CD4-positive, alpha-beta T cell treated with Interferon gamma for 1 hour (primary cell): Measurements from ENCODE around the gene AP1S1.
"Not testable (repeated sequence)": the region's sequence is repeated elsewhere in the genome, so short reads cannot be mapped to it uniquely, and the experiment has no call there.

ENCODE experiments used
- DNase-seq: peaks from one replicate; pipeline ENCODE4 v3.0.0-alpha.2; 2020

AP1S1 gene

DNA sequence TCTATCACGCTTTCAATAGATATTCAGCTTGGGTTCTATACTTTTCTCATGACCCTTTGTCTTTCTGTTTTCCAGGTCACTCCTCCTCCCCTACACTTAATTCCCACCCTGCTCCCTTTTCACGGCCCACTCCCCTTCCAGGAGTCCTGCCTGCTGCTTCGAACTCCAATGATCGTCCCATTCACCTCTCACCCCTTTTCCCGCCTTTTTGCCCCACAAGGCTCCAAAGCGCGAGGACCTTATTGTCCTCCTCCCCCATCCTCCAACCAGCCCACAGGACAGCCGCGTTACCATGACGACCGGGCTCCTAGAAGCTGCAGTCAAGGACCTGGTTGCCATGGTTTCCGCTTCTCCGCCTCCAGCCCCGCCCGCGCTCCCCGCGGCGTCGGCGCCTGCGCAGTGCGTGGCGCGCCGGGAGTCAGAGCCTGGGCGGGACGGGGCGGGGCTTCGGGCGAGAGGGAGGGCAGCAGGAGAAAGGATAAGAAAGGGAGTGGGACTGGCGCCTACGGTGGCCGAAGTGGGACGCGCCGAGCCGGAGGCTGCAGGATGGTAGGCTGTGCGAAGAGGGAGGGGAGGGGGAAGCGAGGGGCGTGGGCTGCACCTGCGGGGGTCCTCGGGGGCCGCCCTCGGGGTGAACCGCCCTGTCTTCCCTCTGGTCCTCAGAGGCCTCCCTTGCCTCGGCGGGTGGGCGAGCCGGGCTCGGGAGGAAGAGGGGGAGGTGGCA is at the start of gene AP1S1:
AP1S1 (plus strand) TSS at position 508 of the 724 bp plus-strand sequence; CDS start at position 547, 39 bp downstream.
- peak; percentile 96 for DNase-seq

DNA sequence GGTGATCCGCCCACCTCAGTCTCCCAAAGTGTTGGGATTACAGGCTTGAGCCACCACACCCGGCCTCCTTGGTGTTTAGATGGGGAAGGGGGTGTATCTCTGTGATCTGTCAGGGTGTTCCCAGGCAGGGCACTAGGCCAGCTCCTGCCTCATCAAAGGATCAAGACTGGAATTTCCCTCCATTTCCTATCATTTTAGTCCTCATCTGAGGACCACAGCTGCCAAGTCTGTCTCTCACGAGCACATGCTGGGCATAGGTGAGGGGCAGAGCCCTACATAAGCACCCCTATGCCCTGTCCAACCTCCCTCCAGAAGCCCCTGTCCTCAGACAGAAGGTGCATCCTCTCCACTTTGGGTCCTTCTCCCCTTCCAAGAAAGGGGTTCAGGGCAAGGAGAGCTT is 49.5 kb upstream of the AP1S1 start:
- no peak for DNase-seq

DNA sequence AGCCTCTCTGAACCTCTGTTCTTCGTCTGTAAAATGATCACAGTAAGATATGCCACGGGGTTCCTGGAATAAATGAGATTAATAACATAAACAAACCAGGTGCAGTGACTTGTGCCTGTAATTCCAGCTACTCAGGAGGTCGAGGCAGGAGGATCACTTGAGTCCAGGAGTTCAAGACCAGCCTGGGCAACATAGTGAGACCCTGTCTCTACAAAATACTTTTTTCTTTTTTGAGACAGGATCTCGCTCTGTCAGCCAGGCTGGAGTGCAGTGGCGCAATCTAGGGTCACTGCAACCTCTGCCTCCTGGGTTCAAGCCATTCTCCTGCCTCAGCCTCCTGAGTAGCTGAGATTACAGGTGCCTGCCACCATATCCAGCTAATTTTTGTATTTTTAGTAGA is 49.0 kb upstream of the AP1S1 start:
- DNase-seq: not testable (repeated sequence)

DNA sequence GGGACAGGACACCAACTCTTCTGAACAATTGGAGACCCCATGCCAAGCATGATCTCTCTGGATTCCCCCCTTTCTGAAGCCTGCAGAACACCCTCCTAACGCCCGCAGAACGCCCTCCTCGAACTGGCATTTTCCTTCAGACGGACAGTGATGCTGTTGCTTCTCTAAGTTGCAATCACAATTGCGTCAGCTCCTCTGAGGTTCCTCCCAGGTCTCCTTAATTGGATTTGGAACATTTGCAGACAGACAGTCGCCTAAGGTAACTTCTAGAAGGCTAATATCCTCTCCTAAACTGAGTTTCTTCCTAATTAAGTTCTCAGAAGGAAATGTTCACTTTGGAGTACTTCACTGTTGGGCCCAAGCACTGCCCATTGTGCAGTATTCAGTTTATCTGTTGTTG is 47.9 kb upstream of the AP1S1 start:
- DNase-seq: no peak

DNA sequence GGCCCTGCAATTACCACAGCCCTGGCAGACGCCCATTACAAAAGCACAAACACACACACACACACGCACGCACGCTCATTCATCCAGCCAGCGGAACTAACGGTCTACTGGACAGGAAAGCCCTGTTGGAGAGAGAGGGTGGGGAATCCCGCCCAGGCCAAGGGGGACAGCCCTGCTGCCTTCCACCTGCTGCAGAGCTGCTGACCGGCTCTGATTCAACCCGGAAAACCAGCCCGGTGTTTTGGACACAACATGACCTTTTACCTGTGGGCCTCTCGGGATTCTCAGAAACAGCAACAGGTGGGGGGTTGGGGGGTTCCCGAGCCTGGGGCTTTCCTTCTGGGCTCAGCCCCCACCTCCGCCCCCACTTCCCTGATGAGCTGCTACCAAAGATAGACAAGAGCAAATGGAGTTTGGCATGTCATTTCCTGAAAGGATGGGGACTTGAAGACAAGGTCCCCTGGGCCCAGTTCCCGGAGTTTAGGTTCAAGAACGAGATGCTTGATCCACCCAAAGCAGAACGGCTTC is 45.9 kb upstream of the AP1S1 start:
- peak; percentile 36 for DNase-seq

DNA sequence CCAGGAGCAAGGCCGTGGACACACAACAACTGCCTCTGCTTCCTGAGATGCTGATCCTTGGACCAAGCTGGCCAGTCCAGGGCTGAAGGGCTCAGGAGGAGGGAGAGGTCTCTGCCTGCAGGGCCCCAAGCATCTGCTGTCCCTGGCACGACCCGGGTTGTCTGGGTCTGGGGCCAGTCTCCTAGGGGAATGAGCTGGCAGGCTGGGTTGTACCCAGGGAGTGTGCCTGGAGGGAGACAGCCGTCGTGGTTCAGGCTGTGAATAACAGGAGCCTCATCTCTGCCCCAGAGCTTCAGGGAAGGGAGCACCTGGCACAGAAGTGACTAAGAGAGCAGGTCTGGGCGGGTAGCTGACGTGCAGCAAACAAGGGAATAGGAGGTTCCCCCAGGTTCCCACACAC is 45.3 kb upstream of the AP1S1 start:
- DNase-seq: no peak

DNA sequence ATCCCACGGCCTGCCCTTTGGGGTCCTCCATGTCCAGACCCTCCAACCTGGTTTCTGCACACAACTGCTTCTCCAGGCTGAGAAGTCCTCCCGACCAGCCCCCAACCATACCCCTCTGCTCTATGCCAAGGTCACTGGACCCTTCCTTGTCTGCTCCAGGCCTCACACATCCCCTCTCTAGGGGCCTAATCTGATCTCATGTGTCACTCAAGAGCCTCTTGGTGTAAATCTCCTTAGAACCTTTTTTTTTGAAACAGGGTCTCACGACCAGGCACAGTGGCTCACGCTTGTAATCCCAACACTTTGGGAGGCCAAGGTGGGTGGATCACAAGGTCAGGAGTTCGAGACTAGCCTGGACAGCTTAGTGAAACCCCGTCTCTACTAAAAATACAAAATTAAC is 44.9 kb upstream of the AP1S1 start:
- DNase-seq: no peak

DNA sequence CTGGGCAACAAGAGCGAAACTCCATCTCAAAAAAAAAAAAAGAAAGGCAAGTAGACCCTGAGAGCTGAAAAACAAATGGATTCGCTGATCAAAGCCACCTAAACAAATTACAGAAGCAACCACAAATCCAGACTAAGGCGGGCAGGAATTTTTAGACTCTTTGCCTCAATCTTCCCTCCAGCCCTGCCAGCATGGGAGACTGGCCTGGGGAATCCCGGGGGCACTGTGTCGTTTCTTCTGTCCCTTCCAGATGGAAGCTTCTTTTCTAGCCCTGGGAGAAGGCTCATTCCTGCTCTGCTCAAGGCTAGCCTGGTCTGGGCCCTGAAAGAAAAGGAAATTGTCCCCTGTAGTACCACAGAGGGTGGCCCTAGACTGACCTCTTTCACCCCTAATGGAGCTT is 43.0 kb upstream of the AP1S1 start:
- DNase-seq: no peak

DNA sequence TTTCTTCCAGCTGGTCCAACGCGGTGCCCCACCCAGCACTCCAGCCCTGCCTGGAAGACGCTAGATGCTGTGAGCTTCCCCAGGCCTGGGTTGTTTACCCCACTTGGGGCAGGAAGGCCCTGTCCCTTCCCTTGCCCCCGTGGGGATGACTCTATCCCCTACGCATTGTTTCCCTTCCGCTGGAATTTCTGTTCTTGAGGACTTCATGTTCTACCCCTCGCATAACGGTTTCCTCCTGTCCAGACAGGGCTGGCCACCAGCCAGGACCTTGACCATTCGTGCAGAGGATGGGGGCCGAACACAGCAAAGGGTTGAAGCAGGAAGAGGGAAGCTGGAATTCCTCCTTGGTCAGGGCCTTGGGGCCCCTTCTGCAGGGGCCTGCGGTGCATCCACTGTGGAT is 42.0 kb upstream of the AP1S1 start:
- DNase-seq: no peak

DNA sequence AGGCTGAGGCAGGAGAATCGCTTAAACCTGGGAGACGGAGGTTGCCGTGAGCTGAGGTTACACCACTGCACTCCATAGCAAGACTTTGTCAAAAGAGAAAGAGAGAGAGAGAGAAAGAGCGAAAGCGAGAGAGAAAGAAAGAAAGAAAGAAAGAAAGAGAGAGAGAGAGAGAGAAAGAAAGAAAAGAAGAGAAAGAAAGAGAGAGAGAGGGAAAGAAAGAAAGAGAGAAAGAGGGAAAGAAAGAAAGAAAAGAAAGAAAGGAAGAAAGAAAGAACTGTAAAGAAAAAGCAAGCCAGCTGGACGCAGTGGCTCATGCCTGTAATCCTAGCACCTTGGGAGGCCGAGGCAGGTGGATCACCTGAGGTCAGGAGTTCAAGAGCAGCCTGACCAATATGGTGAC is 41.1 kb upstream of the AP1S1 start:
- not testable (repeated sequence) for DNase-seq

DNA sequence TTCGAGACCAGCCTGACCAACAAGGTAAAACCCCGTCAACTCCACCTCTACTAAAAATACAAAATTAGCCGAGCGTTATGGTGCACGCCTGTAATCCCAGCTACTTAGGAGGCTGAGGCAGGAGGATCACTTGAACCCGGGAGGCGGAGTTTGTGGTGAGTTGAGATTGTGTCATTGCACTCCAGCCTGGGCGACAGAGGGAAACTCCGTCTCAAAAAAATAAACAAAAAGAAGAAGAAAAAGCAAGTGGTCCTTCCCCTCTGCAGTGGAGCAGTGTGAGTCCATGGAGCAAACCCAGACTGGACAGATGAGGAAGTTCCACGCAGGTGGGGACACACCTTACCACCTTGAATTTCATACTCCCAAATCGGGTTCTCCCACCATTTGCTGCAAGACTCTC is 40.4 kb upstream of the AP1S1 start:
- no peak for DNase-seq

DNA sequence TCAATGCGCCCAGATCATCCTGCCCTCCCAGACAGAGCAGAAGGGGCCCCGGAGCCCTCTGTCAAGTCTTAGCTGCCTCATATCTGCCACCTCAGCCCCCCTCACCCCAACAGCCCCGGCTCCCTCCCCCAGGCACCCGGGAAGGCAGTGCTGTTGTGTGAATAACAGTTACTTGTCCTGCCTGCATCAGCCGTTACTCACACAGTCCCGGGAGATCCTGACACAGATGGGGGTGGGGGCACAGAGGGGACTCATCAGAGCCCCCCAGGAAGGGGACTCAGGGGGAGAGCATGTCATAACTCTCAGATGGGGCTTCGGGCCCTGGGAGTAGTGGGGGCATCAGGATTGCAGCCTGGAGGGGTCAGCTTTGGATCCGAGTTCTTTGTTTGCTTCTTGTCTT is 39.8 kb upstream of the AP1S1 start:
- DNase-seq: no peak

DNA sequence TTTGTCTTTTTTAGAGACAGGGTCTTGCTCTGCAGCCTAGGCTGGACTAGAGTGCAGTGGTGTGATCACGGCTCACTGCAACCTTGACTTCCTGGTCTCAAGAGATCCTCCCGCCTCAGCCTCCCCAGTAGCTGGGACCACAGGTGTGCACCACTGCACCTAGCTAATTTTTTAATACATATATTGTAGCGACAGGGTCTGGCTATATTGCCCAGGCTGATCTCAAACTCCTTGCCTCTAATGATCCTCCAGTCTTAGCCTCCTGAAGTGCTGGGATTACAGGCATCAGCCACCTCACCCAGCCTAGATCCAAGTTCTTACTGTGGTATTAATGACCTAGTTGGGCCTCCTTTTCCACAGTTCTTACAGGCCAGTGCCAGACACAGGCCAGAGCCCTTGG is 39.1 kb upstream of the AP1S1 start:
- no peak for DNase-seq

DNA sequence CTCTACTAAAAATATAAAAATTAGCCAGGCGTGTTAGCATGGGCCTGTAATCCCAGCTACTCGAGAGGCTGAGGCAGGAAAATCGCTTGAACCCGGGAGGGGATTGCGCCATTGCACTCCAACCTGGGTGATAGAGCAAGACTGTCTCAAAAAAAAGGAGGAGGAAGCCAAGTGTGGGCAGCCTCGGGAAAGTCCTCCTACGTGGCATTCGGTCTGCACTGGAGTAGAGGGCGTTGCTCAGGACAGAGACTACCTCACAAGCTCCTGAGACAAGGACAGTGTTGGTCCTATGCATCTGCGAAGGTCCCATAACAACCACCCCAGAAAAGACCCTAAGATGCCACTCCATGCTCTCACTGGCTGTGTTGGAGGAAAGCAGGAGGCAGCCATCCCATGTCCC is 37.4 kb upstream of the AP1S1 start:
- DNase-seq: no peak

DNA sequence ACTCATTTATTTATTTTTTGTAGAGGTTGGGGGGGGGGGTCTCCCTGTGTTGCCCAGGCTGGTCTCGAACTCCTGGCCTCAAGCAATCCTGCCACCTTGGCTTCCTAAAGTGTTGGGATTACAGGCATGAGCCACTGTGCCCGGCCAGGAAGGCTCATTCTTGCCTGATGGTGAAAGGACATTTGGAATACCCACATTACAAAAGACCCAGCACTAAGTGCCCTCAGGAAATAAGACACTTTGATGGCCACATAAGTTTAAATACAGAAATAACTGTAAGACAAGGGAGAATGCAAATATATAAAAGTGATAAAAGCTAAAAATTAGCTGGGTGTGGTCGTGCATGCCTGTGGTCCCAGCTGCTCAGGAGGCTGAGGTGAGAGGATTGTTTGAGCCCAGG is 35.4 kb upstream of the AP1S1 start:
- no peak for DNase-seq

DNA sequence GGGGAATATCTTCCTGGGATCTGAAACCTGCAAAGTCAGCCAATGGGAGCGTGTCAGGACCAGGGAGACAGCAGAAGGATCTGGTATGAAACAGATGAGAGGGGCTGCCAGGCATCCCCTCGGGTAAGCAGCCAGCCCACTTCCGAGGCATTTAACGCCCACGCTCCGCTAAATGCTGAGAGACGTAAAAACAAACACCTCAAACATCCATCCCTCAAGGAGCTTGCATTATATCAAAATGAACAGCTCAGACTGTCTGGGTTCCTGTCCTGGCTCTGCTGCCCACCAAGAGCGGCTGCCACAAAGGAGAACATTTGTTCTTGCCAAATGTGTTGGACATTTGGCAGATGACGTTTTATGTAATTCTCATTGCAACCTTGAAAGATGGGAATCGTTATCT is 34.4 kb upstream of the AP1S1 start:
- DNase-seq: no peak

DNA sequence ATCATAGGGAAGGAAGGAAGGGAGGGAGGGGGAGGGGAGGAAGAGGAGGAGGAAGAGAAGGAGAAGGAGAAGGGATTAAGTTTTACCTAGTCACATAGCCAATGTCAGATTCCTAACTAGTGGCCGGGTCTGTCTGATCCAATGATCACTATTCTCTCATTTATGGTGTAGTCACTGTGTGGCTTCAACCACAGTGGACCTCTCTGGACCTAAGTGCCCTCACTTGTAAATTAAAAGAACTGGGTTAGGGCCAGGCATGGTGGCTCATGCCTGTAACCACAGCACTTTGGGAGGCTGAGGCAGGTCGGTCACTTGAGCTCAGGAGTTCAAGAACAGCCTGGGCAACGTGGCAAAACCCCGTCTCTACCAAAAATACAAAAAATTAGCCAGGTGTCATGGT is 34.0 kb upstream of the AP1S1 start:
- DNase-seq: no peak

DNA sequence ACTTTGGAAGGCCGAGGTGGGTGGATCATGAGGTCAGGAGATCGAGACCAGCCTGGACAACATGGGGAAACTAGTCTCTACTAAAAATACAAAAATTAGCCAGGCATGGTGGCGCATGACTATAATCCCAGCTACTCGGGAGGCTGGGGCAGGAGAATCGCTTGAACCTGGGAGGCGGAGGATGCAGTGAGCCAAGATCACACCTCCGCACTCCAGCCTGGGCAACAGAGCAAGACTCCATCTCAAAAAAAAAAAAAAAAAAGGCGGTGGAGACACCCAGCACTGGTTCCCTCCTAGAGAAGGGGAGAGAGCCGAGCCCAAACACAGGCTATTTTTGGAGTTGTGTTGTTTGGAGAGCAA is 32.7 kb upstream of the AP1S1 start:
- DNase-seq: not testable (repeated sequence)

DNA sequence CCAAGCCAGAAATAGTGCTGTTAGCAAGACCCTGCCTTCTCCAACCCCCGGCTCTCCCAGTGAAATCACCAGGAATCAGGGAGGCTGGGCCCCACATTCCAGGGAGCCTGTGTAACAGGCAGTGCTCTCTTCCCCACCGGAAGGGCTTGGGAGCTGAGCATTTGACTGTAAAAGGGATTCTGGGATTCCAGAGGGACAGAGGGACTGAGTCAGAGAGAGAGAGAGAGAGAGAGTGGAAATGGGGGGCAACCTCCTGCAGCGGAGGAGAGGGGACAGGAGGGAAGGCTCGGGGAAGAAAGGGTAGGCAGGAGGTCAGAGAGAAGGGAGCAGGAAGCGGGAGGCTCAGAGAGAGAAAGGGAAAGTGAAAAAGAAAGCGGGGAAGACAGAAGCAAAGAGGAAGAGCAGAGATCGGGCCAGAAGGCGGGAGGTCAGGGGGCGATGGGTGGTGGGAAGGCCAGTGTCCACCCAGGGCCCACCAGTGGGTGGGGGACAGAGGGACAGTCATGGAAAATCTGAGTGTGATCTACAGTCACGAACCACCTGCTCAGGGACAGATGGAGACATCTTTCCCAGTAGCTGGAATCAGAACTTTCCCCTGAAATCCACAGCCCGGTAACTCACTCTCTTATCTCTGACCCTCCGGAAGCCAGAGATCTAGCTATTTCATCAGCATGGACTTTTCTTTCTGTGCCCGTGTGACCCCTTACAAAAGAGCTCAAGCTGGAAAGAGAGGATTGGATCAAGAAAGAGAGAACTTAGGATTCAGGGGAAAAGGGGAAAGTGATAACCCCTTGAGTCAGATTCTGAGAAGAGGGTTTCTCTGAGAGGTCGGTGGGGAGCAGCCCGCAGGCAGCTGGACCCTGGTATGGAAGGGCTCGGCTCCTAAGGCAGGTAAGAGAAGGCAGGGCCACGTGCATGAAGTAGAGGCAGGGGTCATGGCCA is 32.0 kb upstream of the AP1S1 start:
- no peak for DNase-seq

DNA sequence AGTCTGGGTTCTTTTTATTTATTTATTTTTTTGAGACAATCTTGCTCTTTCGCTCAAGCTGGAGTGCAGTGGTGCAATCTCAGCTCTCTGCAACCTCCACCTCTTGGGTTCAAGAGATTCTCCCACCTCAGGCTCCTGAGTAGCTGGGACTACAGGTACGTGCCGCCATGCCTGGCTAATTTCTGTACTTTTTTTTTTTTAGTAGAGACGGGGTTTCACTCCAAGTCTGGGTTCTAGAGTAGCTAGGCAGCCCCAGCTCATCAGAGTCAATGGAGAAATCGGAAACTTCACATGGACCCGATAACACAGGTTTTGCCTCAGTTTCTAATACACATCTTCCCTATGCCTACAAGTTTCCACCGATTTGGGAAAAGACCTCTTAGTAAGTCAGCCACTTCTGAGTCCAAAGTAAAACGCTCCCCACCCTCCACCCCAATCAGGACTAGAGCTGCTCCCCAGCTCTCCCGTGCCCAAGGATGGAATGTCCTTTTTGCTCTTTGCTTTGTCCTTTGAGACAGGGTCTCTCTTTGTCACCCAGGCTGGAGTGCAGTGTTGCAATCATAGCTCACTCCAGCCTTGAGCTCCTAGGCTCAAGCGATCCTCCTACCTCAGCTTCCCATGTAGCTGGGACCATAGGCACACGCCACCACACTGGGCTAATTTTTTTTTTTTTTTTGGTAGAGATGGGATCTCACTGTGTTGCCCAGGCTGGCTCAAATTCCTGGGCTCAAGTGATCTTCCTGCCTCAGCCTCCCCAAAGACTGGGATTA is 31.2 kb upstream of the AP1S1 start:
- no peak for DNase-seq

DNA sequence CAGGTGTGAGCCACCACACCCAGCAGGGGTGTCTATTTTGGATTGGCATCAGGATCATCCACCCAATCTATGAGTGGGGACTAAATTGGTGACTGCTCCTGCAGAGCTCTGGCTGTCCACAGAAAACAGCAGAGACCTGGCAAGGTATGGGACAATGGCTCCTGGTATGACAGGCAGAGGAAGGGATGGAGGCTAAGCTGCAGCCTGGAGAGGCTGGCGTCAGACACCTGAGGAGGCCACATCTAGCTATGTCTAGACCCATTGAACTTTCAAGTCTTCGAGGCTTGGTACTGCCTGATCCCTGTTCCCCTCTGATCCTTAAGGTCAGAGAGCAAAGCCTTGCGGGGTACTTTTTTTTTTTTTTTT is 30.6 kb upstream of the AP1S1 start:
- DNase-seq: no peak

DNA sequence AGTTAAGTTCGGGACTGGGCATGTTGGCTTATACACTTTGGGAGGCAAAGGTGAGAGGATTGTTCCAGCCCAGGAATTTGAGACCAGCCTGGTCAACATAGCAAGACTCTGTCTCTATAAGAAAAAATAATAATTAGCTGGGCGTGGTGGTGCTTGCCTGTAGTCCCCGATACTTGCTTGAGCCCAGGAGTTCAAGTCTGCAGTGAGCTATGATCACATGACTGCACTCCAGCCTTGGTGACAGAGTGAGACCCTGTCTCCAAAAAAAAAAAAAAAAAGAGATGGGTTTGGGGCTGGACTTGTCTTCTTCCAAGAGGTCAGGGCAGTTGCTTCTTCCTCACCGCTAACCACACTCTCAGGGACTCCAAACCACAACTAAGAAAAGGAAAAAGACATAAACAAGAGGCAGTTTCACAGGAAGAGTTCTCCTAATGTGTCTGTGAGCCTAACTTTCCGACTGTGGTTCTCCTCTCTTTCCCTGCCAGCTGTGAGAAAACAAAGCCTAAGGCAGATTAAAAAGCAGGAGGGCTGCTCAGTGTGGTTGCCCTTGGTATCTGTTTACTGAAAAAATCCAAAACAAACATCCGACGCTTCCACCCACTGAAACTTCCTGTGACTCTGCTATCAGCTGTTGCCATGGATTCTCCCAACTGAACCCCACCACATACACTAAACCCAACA is 29.8 kb upstream of the AP1S1 start:
- no peak for DNase-seq
